Astrocyte (in vitro differentiated cells and primary cell): Measurements from ENCODE around the gene MAP7D3. TPM values are rescaled to one million over a fixed set of nuclear protein-coding genes. Genes with fewer than 3 reads are reported as not detected.

Experiments
- DNase-seq: peaks from one replicate; pipeline ENCODE4 v3.0.0-alpha.2; 2010; ENCODE audit warnings: low read depth
- FAIRE-seq: peaks from 2 replicates; lab custom pipeline; 2011; peaks lifted over from hg19 to GRCh38; lab: Jason Lieb, UNC
- H2AFZ ChIP-seq: 2 replicates; pipeline ENCODE4 v1.6.0; 2012; ENCODE audit warnings: low read depth, low read length, inconsistent platforms
- H3K27ac ChIP-seq: 2 replicates; pipeline ENCODE4 v1.5.1; 2011; ENCODE audit warnings: low read depth, low read length, inconsistent platforms
- H3K27me3 ChIP-seq: 2 replicates; pipeline ENCODE4 v1.6.0; 2011; ENCODE audit warnings: low read length, inconsistent platforms; ENCODE audit not compliant: insufficient read depth
- H3K36me3 ChIP-seq: 2 replicates; pipeline ENCODE4 v1.5.1; 2011; ENCODE audit warnings: low read length, inconsistent platforms; ENCODE audit not compliant: insufficient read depth
- H3K4me1 ChIP-seq: 2 replicates; pipeline ENCODE4 v1.5.1; 2011; ENCODE audit warnings: low read length, inconsistent platforms; ENCODE audit not compliant: insufficient read depth
- H3K4me2 ChIP-seq: 2 replicates; pipeline ENCODE4 v1.6.0; 2012; ENCODE audit warnings: low read length, inconsistent platforms
- H3K4me3 ChIP-seq: 2 replicates; pipeline ENCODE4 v1.5.1; 2011; ENCODE audit warnings: low read depth, mild to moderate bottlenecking, low read length, inconsistent platforms; ENCODE audit not compliant: insufficient read depth
- H3K79me2 ChIP-seq: 2 replicates; pipeline ENCODE4 v1.6.0; 2012; ENCODE audit warnings: mild to moderate bottlenecking, low read length, inconsistent platforms; ENCODE audit not compliant: insufficient read depth
- H3K9ac ChIP-seq: 2 replicates; pipeline ENCODE4 v1.6.0; 2012; ENCODE audit warnings: mild to moderate bottlenecking, low read length, inconsistent platforms
- H3K9me3 ChIP-seq: 2 replicates; pipeline ENCODE4 v1.5.1; 2012; ENCODE audit warnings: low read depth, mild to moderate bottlenecking, low read length, inconsistent platforms; ENCODE audit not compliant: insufficient read depth
- H4K20me1 ChIP-seq: 2 replicates; pipeline ENCODE4 v1.6.0; 2012; ENCODE audit warnings: low read length, inconsistent platforms; ENCODE audit not compliant: insufficient read depth
- H3K27ac Mint-ChIP-seq: one replicate; pipeline ENCODE4 v1.8.0; 2021; ENCODE audit warnings: mild to moderate bottlenecking, mixed read lengths; ENCODE audit not compliant: unreplicated experiment
- H3K27me3 Mint-ChIP-seq: one replicate; pipeline ENCODE4 v1.8.0; 2021; ENCODE audit warnings: low read depth, mixed read lengths; ENCODE audit not compliant: unreplicated experiment
- H3K36me3 Mint-ChIP-seq: one replicate; pipeline ENCODE4 v1.8.0; 2021; ENCODE audit warnings: low read depth, mixed read lengths; ENCODE audit not compliant: unreplicated experiment
- H3K4me1 Mint-ChIP-seq: one replicate; pipeline ENCODE4 v1.8.0; 2021; ENCODE audit warnings: low read depth, mixed read lengths; ENCODE audit not compliant: unreplicated experiment
- H3K4me3 Mint-ChIP-seq: one replicate; pipeline ENCODE4 v1.8.0; 2021; ENCODE audit warnings: mild to moderate bottlenecking, moderate library complexity, mixed read lengths; ENCODE audit not compliant: unreplicated experiment
- H3K9me3 Mint-ChIP-seq: one replicate; pipeline ENCODE4 v1.8.0; 2021; ENCODE audit warnings: mild to moderate bottlenecking, mixed read lengths; ENCODE audit not compliant: unreplicated experiment
- EZH2 ChIP-seq: IDR thresholded peaks from 2 replicates; pipeline ENCODE4 v1.6.1; 2012; ENCODE audit warnings: mild to moderate bottlenecking, low read length, inconsistent platforms; ENCODE audit not compliant: insufficient read depth
- total RNA-seq: library from RNA; stranded (reverse); gene quantifications from 2 replicates; pipeline ENCODE4 v1.2.1, GENCODE V29; 2021
- TF ChIP-seq, protein P1 (sequence below): IDR thresholded peaks from 2 replicates; pipeline ENCODE4 v1.5.1; 2011; ENCODE audit warnings: low read depth, mild to moderate bottlenecking, inconsistent platforms, low read length, moderate library complexity; ENCODE audit not compliant: insufficient read depth

The MAP7D3 gene
- total RNA-seq, 1 donor from 2014 or later, result 19.4 TPM

DNA sequence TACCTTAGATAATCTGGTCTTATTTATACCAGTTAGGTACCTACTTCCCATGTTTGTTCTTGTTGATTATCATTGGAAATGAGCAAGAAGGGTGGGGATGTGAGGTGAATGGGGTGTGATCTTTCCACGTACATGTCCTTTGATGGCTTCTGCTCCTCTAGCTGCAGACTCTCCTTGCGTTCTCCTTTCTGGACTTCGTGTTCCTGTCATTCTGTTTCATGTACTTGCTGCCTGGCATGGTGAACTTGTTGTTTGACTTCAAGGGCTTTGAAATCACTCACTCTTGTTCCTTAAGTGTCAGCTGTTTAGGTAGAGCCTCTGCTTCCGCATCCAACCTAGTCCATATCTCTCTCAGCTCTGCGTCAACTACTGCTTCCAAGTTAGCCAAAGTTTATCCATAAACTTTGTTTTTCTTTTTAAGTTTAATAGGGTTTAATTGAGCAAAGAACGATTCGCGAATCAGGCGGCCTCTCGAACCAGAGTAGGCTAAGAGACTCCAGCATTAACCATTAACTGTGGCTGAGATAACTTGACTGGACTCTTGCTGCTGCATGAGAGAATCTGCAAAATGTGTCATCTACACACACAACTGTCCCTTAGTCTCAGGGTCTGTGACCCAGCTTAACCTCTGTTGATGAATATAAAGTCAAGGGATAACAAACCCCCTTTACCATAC lies 61.0 kb downstream of the MAP7D3 start:
- H3K27me3 Mint-ChIP-seq, result no peaks in the 10 kb centered on the region
- Histone ChIP-seq H3K27me3 (no peaks in the 10 kb centered on the region), H3K9ac (no peak overlapping the region), H3K9me3 (no peaks in the 10 kb centered on the region), H4K20me1 (peaks cover 4% of the 10 kb centered on the region), H3K4me2 (no peak overlapping the region), H3K27ac (no peak overlapping the region), H3K36me3 (no peaks in the 10 kb centered on the region), H3K4me1 (peaks cover 24% of the 10 kb centered on the region), H3K79me2 (peaks cover 11% of the 10 kb centered on the region), H3K4me3 (no peak overlapping the region), H2AFZ (no peak overlapping the region)
- H3K36me3 Mint-ChIP-seq, result no peaks in the 10 kb centered on the region
- TF ChIP-seq, protein P1, sequence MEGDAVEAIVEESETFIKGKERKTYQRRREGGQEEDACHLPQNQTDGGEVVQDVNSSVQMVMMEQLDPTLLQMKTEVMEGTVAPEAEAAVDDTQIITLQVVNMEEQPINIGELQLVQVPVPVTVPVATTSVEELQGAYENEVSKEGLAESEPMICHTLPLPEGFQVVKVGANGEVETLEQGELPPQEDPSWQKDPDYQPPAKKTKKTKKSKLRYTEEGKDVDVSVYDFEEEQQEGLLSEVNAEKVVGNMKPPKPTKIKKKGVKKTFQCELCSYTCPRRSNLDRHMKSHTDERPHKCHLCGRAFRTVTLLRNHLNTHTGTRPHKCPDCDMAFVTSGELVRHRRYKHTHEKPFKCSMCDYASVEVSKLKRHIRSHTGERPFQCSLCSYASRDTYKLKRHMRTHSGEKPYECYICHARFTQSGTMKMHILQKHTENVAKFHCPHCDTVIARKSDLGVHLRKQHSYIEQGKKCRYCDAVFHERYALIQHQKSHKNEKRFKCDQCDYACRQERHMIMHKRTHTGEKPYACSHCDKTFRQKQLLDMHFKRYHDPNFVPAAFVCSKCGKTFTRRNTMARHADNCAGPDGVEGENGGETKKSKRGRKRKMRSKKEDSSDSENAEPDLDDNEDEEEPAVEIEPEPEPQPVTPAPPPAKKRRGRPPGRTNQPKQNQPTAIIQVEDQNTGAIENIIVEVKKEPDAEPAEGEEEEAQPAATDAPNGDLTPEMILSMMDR, result no peak
- TF ChIP-seq EZH2, result no peak
- peaks cover 28% of the 10 kb centered on the region for H3K4me1 Mint-ChIP-seq
- H3K4me3 Mint-ChIP-seq, result no peak overlapping the region
- DNase-seq (no peak), FAIRE-seq (peak; percentile 62)
- no peaks in the 10 kb centered on the region for H3K9me3 Mint-ChIP-seq
- no peak overlapping the region for H3K27ac Mint-ChIP-seq

DNA sequence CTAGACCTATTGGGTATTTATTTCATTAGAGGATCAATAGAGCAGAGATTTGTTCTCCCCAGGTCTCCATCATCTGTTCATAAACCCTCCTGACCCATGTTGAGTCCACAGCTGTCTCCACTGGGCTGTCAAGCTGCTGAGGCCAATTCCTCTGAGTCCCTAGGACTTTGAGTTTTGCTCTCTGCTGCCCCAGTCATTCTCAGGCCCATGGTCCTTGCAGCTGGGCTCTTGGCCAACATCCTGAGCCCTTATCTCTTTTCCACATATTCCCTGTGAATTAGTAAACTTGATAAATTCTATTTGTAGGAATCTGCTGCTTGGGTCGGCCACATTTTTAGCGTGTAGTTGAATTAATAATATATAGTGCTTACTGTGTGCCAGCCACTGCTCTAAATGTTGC lies 62.0 kb downstream of the MAP7D3 start:
- H3K9me3 ChIP-seq, result no peaks in the 10 kb centered on the region
- H3K9ac ChIP-seq, result no peak overlapping the region
- no peak for DNase-seq
- no peaks in the 10 kb centered on the region for H3K27me3 ChIP-seq
- Mint-ChIP-seq H3K4me3 (no peak overlapping the region), H3K36me3 (no peaks in the 10 kb centered on the region), H3K27ac (no peak overlapping the region), H3K9me3 (no peaks in the 10 kb centered on the region), H3K4me1 (peaks cover 27% of the 10 kb centered on the region), H3K27me3 (no peaks in the 10 kb centered on the region)
- peaks cover 26% of the 10 kb centered on the region for H3K4me1 ChIP-seq
- H3K27ac ChIP-seq, result no peak overlapping the region
- H3K4me3 ChIP-seq, result no peak overlapping the region
- no peak overlapping the region for H2AFZ ChIP-seq
- TF ChIP-seq, protein P1, result no peak
- no peak for TF ChIP-seq EZH2
- no peaks in the 10 kb centered on the region for H3K36me3 ChIP-seq
- H3K4me2 ChIP-seq, result no peak overlapping the region
- peaks cover 6% of the 10 kb centered on the region for H3K79me2 ChIP-seq
- FAIRE-seq, result no peak
- peaks cover 4% of the 10 kb centered on the region for H4K20me1 ChIP-seq

DNA sequence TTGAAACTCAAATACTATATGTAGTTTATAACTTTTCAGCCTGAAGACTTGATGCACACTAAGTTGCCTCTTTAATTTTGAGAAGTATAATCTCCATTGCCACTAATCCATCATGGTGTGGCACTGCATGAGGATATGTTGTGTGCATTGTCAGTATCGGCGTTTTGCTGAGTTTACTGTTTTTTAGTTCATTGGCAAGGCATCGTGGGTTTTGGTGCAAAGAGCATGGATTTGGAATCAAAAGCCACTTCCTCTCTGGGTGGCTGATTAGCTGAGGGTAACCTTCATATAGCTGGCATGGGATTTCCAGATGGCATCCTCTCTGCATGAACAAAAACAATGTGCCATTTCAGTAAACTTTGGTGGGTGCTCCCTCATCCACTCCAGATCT lies 65.2 kb downstream of the MAP7D3 start:
- H3K9me3 ChIP-seq, result no peaks in the 10 kb centered on the region
- H3K36me3 Mint-ChIP-seq, result no peaks in the 10 kb centered on the region
- no peaks in the 10 kb centered on the region for H3K36me3 ChIP-seq
- TF ChIP-seq, protein P1, result no peak
- TF ChIP-seq EZH2, result no peak
- no peak overlapping the region for H3K27ac ChIP-seq
- H3K27ac Mint-ChIP-seq, result no peak overlapping the region
- peaks cover 6% of the 10 kb centered on the region for H3K79me2 ChIP-seq
- H3K9me3 Mint-ChIP-seq, result no peaks in the 10 kb centered on the region
- peak; percentile 34 for FAIRE-seq
- H3K4me3 Mint-ChIP-seq, result no peak overlapping the region
- H3K4me1 Mint-ChIP-seq, result peaks cover 5% of the 10 kb centered on the region
- H2AFZ ChIP-seq, result no peak overlapping the region
- no peak for DNase-seq
- H4K20me1 ChIP-seq, result no peaks in the 10 kb centered on the region
- peak overlapping the region; percentile 75 for H3K4me2 ChIP-seq
- H3K4me3 ChIP-seq, result no peak overlapping the region
- no peaks in the 10 kb centered on the region for H3K27me3 Mint-ChIP-seq
- H3K4me1 ChIP-seq, result peaks cover 11% of the 10 kb centered on the region
- H3K27me3 ChIP-seq, result no peaks in the 10 kb centered on the region
- no peak overlapping the region for H3K9ac ChIP-seq
